RWPE2 (cell line): ENCODE data around the gene RTKN.
"Not testable (repeated sequence)": the region's sequence is repeated elsewhere in the genome, so short reads cannot be mapped to it uniquely, and the experiment has no call there.

Experiments
- ATAC-seq: fragments of 200-7000 bp; cut with Tn5 transposase; 3 replicates; pipeline ENCODE4 v1.9.1; 2021; ENCODE audit warnings: low read depth
- DNase-seq: peaks from one replicate; pipeline ENCODE4 v3.0.0-alpha.2; 2020; ENCODE audit warnings: low spot score
- H3K27ac ChIP-seq: fragments of 450-650 bp; 2 replicates; pipeline ENCODE4 v1.5.1; 2017; ENCODE audit warnings: mild to moderate bottlenecking; ENCODE audit not compliant: poor library complexity, severe bottlenecking
- H3K27me3 ChIP-seq: fragments of 250-450 bp; sonication (Bioruptor Pico); 2 replicates; pipeline ENCODE4 v1.5.1; 2021; ENCODE audit warnings: mild to moderate bottlenecking, moderate library complexity; ENCODE audit not compliant: insufficient read depth, poor library complexity, severe bottlenecking
- H3K36me3 ChIP-seq: fragments of 250-450 bp; sonication (Bioruptor Pico); 2 replicates; pipeline ENCODE4 v1.5.1; 2020; ENCODE audit warnings: low read depth, mild to moderate bottlenecking, moderate library complexity
- H3K4me1 ChIP-seq: fragments of 250-450 bp; sonication (Bioruptor Pico); 2 replicates; pipeline ENCODE4 v1.5.1; 2021; ENCODE audit warnings: mild to moderate bottlenecking, moderate library complexity; ENCODE audit not compliant: insufficient read depth, poor library complexity, severe bottlenecking
- H3K4me3 ChIP-seq: fragments of 250-450 bp; sonication (Bioruptor Pico); 2 replicates; pipeline ENCODE4 v1.5.1; 2021; ENCODE audit warnings: mild to moderate bottlenecking, moderate library complexity; ENCODE audit not compliant: severe bottlenecking
- H3K9me3 ChIP-seq: fragments of 250-450 bp; sonication (Bioruptor Pico); 2 replicates; pipeline ENCODE4 v1.5.1; 2021; ENCODE audit warnings: mild to moderate bottlenecking, moderate library complexity; ENCODE audit not compliant: severe bottlenecking
- TF ChIP-seq, protein P1 (sequence below): fragments of 450-650 bp; IDR thresholded peaks from one replicate; pipeline ENCODE4 v1.5.1; 2017; ENCODE audit warnings: mild to moderate bottlenecking, moderate library complexity; ENCODE audit not compliant: poor library complexity, severe bottlenecking

The RTKN gene, protein sequence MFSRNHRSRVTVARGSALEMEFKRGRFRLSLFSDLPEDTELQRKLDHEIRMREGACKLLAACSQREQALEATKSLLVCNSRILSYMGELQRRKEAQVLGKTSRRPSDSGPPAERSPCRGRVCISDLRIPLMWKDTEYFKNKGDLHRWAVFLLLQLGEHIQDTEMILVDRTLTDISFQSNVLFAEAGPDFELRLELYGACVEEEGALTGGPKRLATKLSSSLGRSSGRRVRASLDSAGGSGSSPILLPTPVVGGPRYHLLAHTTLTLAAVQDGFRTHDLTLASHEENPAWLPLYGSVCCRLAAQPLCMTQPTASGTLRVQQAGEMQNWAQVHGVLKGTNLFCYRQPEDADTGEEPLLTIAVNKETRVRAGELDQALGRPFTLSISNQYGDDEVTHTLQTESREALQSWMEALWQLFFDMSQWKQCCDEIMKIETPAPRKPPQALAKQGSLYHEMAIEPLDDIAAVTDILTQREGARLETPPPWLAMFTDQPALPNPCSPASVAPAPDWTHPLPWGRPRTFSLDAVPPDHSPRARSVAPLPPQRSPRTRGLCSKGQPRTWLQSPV

GRCh38 chr2:74441690-74442482 is at the start of gene RTKN:
Gene RTKN (minus strand): TSS chr2:74441937. CDS start chr2:74441816, 121 bp downstream.
- H3K27me3 ChIP-seq = no peaks in the 10 kb centered on the region
- peaks cover 14% of the 10 kb centered on the region for H3K4me1 ChIP-seq
- ATAC-seq (peak; percentile 63), DNase-seq (peak; percentile 82)
- H3K27ac ChIP-seq = peak within 1 kb of the TSS; percentile 84
- H3K9me3 ChIP-seq = no peaks in the 10 kb centered on the region
- peaks cover 16% of the 10 kb centered on the region for H3K36me3 ChIP-seq
- H3K4me3 ChIP-seq = peak within 1 kb of the TSS; percentile 42
- TF ChIP-seq, protein P1, sequence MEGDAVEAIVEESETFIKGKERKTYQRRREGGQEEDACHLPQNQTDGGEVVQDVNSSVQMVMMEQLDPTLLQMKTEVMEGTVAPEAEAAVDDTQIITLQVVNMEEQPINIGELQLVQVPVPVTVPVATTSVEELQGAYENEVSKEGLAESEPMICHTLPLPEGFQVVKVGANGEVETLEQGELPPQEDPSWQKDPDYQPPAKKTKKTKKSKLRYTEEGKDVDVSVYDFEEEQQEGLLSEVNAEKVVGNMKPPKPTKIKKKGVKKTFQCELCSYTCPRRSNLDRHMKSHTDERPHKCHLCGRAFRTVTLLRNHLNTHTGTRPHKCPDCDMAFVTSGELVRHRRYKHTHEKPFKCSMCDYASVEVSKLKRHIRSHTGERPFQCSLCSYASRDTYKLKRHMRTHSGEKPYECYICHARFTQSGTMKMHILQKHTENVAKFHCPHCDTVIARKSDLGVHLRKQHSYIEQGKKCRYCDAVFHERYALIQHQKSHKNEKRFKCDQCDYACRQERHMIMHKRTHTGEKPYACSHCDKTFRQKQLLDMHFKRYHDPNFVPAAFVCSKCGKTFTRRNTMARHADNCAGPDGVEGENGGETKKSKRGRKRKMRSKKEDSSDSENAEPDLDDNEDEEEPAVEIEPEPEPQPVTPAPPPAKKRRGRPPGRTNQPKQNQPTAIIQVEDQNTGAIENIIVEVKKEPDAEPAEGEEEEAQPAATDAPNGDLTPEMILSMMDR = no peak

- DNase-seq (no peak), ATAC-seq (no peak)
- H3K36me3 ChIP-seq = peaks cover 61% of the 10 kb centered on the region
- no peak overlapping the region for H3K27ac ChIP-seq
- no peaks in the 10 kb centered on the region for H3K9me3 ChIP-seq
- H3K4me1 ChIP-seq = peaks cover 2% of the 10 kb centered on the region
- H3K4me3 ChIP-seq = no peak overlapping the region
- no peaks in the 10 kb centered on the region for H3K27me3 ChIP-seq
- TF ChIP-seq, protein P1 = no peak
Measured at GRCh38 chr2:74489906-74490305, 48.2 kb upstream of the RTKN start.

- H3K4me3 ChIP-seq = no peak overlapping the region
- peaks cover 2% of the 10 kb centered on the region for H3K4me1 ChIP-seq
- H3K27ac ChIP-seq = no peak overlapping the region
- DNase-seq = no peak
- TF ChIP-seq, protein P1 = no peak
- ATAC-seq = no peak; the same call in 2 of the 3 replicates
- no peaks in the 10 kb centered on the region for H3K27me3 ChIP-seq
- H3K36me3 ChIP-seq = peaks cover 61% of the 10 kb centered on the region
- H3K9me3 ChIP-seq = no peaks in the 10 kb centered on the region
Measured at GRCh38 chr2:74488643-74489481, 47.1 kb upstream of the RTKN start.

DNA sequence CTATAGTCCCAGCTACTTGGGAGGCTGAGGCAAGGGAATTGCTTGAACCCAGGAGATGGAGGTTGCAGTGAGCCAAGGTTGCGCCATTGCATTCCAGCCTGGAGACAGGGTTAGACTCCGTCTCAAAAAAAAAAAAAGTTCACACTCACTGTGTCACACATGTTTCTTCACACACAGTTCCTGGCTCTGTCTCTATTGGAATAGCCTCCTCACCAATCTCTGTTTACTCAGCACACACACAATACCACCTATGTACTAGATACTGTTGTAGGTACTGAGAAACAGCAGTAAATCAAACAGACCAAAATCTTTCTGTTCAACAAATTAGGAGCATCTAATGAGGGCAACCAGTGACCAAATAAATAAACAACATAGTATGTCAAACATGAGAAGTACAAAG is 44.4 kb upstream of the RTKN start:
- H3K4me1 ChIP-seq = peaks cover 2% of the 10 kb centered on the region
- no peak overlapping the region for H3K27ac ChIP-seq
- H3K4me3 ChIP-seq = no peak overlapping the region
- no peak for ATAC-seq
- H3K27me3 ChIP-seq = no peaks in the 10 kb centered on the region
- TF ChIP-seq, protein P1 = no peak
- H3K36me3 ChIP-seq = peaks cover 42% of the 10 kb centered on the region
- H3K9me3 ChIP-seq = no peaks in the 10 kb centered on the region
- no peak for DNase-seq

- H3K27ac ChIP-seq = peak overlapping the region; percentile 54
- not testable (repeated sequence) for H3K4me1 ChIP-seq, H3K27me3 ChIP-seq, H3K9me3 ChIP-seq, DNase-seq, ATAC-seq
- H3K36me3 ChIP-seq = peaks cover 43% of the 10 kb centered on the region
- peak overlapping the region; percentile 67 for H3K4me3 ChIP-seq
Measured at GRCh38 chr2:74483675-74484164, 42.0 kb upstream of the RTKN start.
